Fibroblast of mammary gland (primary cell): Measurements from ENCODE around the gene SHB.

ENCODE experiments used
- DNase-seq: peaks from one replicate; pipeline ENCODE4 v3.0.0-alpha.2; 2010; ENCODE audit warnings: low read depth
- H3K4me3 ChIP-seq: 2 replicates; pipeline ENCODE4 v1.5.1; 2011; ENCODE audit warnings: low read depth, mild to moderate bottlenecking, low read length, moderate library complexity; ENCODE audit not compliant: control insufficient read depth
- CTCF ChIP-seq: conservative IDR thresholded peaks from 2 replicates; pipeline ENCODE4 v1.5.1; 2011; ENCODE audit warnings: low read depth, low read length, inconsistent platforms; ENCODE audit not compliant: control insufficient read depth, insufficient read depth

The SHB gene

GRCh38 chr9:37988602-37989001 is 80.4 kb downstream of the SHB start:
- no peak for TF ChIP-seq CTCF
- no peak overlapping the region for H3K4me3 ChIP-seq

DNA sequence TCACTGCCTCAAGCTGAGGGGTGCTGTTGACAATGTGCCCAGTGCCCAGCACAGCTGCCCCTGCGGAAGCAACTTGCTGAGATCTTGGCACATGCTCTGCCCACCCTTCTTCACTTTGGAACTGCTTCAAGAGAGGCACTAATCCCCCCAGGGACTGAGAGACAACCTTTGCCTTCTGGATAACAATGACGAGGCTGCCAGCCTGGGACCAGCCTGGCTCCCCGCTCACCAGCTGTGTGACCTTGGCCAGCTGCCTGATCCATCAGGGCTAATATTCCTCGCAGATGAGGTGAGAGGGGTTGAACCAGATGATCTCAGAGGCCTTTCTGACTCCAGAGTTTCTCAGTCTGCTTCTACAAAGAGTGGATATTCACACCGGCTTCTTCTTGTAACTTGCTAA is 81.0 kb downstream of the SHB start:
- no peak for TF ChIP-seq CTCF
- no peak overlapping the region for H3K4me3 ChIP-seq
- DNase-seq, result no peak

More at GRCh38 chr9:37988602-37989001, 80.4 kb downstream of the SHB start:
- no peak for DNase-seq

GRCh38 chr9:37987467-37987981 is 81.5 kb downstream of the SHB start:
- no peak for DNase-seq
- no peak for TF ChIP-seq CTCF
- no peak overlapping the region for H3K4me3 ChIP-seq

DNA sequence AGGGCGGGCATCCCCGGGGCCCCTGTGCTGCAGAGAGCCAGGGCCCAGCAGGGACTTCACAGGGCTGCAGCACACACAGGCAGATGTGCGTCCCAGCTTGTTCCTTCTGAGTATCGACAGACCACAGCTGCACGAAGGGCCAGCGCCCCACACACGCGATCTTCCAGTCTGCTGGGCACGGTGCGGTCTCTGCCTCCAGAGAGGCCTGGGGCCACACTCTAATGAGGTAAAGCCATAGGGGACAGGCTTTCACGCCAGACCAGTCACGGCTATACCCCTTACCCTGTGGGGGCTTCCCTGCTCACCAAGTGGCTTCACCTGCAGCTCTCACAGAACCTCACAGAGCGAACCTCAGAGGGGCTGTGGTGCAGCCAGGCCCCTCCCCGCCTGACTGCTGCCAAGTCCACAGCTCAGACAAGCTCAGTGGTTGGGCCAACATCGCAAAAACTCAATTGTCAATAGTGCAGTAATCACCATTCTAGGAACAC is 82.2 kb downstream of the SHB start:
- TF ChIP-seq CTCF, result no peak
- H3K4me3 ChIP-seq, result no peak overlapping the region
- no peak for DNase-seq

- H3K4me3 ChIP-seq, result no peak overlapping the region
- no peak for DNase-seq
- TF ChIP-seq CTCF, result no peak
Observed at GRCh38 chr9:37986001-37986400, 83.0 kb downstream of the SHB start.

- TF ChIP-seq CTCF, result peak; percentile 17
- DNase-seq, result peak; percentile 80
- H3K4me3 ChIP-seq, result no peak overlapping the region
Observed at GRCh38 chr9:37984672-37985611, 84.1 kb downstream of the SHB start.

GRCh38 chr9:37984278-37984671 is 84.8 kb downstream of the SHB start:
- no peak for TF ChIP-seq CTCF
- H3K4me3 ChIP-seq, result no peak overlapping the region
- DNase-seq, result no peak
